HG02759 (cell line): ENCODE data around the gene MRRF.
"Not testable (repeated sequence)": the region's sequence is repeated elsewhere in the genome, so short reads cannot be mapped to it uniquely, and the experiment has no call there.

ENCODE experiments used
- ATAC-seq: cut with Tn5 transposase; IDR thresholded peaks from one replicate; pipeline ENCODE4 v1.9.1; 2021; ENCODE audit warnings: mild to moderate bottlenecking, moderate library complexity; ENCODE audit not compliant: unreplicated experiment

Gene MRRF

GRCh38 chr9:122350577-122351355, 86.1 kb downstream of the MRRF start:
- peak; percentile 86 for ATAC-seq

DNA sequence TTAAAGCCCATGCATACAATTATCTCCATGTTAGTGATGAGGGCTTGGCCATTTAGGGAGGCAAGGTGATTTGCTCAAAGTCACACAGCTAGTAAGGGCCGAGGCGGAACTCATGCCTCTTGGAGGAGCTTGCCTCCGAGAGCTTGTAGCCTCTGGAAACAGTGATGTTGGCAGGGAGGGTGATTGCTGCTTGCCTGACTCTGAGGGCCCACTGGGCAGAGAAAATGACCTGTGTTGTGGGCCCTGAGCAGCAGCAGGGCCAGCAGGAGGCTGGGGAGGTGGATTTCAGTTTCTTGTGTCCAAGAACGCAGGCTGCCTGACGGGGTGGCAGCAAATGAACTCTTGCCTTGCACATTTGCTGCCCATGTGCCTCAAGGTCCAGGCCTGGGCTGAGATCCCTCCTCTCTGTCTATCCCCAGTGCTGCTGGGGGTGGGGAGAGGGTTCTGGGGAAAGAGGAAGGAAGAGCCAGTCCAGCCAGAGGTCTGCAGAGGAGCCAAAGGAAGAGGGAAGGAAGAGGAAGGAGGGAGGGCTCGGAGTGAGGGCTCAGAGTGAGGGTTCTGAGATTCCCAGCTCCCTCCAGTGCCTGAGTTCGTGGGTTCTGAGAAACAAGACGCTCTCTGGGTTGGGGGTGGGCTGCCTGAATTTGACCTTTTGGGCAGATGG, 90.0 kb downstream of the MRRF start:
- no peak for ATAC-seq

DNA sequence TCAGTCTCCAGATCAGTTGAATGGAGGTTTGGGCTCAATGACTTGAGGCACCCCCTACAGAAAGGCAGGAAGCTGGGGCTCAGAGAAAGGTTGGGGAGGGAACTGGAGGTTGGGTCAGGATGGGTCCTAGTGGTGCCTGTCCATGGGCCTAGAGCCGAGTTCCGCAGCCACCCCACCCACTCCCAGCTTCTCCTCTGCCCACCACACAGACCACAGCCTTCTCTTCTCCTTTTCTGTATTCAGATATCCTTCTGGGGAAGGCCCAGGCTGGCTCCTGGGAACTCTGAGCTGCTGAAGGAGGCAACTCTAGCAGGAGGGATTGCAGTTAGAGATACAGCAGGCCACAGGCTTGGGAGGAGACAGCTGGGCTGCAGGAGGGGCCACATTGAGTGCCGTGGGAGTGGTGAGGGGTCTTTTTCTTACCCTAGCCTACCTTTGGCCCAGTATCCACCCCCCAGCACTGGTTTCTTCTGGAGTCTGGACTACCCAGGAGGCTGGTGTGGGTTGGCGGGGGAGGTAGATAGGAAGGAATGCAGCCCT, 90.7 kb downstream of the MRRF start:
- ATAC-seq: no peak

GRCh38 chr9:122356627-122357026, 91.9 kb downstream of the MRRF start:
- ATAC-seq: no peak

- ATAC-seq: no peak
These were observed 96.2 kb downstream of the MRRF start for GRCh38 chr9:122360891-122361290.

DNA sequence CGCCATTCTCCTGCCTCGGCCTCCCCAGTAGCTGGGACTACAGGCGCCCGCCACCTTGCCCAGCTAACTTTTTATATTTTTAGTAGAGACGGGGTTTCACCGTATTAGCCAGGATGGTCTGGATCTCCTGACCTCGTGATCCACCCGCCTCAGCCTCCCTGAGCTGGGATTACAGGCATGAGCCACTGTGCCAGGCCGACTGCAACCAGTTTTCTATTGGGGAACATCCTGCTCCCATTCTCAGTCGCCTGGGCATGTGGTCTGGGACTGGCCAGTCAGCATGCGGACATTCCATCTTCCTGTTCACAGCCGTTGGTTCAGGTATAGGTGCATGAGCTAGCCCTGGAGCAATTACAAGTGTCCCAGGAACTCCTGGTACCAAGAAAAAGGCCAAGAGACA, 98.4 kb downstream of the MRRF start:
- not testable (repeated sequence) for ATAC-seq

DNA sequence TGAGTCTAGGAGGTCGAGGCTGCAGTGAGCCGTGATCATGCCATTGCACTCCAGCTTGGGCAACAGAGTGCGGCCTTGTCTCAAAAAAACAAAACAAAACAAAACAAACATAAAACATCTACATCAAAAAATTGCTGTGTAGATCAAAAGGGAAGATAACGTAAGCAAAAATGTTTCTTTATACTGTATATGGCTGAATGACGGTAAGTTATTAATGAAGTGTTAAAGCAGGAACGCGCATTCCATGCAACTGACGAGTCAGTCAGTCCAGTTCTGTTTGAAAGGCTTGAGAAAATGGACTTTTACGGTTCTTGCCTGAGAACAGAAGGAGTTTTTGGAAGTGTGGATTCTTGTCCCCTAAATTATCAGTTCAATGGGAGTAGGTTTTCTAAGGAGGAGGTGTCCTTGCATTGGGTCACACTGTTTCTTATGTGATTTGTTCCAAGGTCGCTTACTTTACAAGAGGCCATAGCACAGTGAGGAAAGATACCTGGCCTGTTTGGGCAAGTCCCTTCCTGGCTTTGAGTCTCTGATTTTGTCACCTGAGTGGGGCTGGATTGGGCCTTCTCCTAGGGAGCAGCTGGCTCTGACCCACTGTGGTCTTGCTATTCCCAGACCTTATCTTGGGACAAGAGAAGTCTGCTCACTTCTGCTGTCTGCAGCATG, 99.6 kb downstream of the MRRF start:
- no peak for ATAC-seq

GRCh38 chr9:122364783-122365150, 100.1 kb downstream of the MRRF start:
- ATAC-seq: no peak

DNA sequence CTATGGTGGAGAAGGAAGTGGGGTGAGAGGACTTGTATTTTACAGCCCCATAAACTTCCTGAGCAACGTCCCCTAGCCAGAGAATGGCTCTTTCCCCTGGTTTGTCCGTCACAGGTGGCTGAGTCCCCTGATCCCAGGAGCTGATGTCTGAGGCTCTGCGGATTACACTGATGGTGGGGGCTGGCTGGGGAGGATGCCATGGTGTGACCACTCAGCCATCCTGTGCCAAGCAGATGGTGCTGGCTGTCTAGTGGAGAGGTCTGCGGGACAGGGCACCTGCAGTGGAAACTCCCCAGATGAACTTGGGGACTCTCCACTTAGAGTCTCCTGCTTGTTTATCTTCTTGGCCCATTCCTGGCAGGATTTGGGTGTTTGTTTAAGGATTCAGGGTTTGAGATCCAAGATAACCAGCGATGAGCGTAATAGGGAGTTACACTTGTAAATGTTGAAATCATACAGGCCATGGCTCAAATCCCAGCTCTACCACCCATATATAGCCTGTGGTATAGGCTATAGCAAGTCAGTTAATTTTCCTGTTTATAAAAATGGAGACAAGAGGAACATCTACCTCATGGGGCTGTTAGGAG, 101.5 kb downstream of the MRRF start:
- ATAC-seq: no peak

DNA sequence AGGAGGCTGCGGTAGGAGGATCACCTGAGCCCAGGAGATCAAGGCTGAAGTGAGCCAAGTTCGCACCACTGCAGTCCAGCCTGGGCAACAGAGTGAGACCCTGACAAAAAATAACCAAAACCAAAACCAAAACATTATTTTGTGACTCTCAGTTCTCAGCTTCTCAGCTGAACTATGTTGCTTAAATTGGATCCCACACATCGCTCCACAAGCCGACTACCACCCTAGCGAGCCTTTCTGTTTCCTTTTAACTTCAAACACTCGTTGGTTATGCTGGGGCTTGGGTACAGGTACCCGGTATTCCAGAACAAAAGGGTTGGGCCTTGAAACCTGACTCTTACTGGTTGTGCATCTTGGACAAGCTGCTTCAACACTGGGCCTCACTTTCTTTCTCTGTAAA, 102.4 kb downstream of the MRRF start:
- no peak for ATAC-seq

DNA sequence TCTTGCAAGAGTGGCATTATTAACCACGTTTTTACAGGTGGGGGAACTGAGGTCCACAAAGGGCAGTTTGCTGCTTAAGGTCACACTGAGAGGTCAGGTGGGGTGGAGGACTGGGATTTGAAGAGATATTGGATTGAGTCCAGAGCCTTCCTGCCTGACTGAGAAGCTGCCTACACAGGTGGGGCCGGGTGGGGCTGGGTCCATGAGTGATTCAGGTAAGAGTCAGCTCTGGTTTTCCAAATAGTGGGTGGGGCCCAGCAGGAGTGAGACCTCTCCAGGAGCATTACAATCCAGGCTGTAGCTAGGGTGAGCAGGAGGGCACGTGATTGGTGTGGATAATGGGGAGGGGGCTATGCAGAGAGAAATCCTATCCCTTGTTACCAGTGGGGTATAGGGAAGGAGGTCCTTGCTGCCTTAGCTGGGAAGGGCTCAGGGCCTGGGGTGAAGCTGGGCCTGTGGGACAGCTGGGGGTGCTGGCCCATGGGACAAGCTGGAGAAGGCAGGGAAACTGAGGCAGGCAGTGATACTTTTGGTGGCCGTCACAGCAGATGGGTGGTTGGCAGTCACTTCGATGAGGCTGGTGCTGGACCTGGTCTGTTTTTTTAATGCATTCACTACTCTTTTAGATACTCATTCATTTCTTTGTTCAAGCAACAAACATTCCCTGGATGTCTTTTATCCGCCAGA, 103.2 kb downstream of the MRRF start:
- ATAC-seq: no peak

DNA sequence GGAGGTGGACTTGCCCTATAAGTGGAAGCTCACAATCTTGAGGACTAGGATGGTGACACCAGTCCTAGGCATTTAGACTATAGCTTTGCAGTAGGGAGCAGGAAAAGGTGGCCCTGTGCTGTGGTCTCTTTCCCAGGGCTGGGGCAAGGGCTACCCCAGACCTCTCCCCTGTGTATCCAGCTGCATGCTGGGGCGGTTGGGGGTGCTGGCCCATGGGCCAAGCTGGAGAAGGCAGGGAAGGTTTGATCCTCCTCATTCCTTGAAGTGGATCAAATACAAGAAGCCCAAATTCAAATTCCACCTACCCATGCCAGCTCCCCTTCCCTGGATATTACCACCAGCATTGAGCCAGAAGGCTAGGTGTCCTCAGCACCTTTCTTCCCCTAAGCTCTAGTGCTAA, 104.0 kb downstream of the MRRF start:
- no peak for ATAC-seq

DNA sequence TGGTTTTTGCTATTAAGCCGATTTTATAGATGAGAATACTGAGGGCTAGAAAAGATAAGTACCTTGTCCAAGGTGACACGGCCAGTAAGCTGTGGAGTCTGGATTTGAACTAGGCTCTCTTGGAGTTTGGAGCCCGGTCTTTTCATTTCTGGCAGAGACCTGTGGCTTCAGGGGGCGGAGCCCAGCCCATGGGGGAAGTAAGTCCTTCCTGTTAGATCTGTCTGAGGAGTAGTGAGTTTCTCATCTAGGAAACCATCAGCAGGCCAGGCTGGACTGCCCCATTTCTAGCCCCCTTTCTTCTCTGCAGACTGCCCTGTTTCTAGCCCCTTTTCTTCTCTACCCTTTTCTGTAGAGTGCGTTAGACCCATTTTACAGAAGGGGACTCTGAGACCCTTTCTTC, 105.6 kb downstream of the MRRF start:
- ATAC-seq: no peak

- ATAC-seq: peak; percentile 68
These were observed 106.4 kb downstream of the MRRF start, which contains the start of gene PTGS1 for GRCh38 chr9:122370869-122371755. Gene PTGS1, plus strand, starts transcription at chr9:122371024. Its CDS starts 61 bp downstream, at chr9:122371085.

GRCh38 chr9:122371846-122372245, 107.2 kb downstream of the MRRF start:
- ATAC-seq: no peak

DNA sequence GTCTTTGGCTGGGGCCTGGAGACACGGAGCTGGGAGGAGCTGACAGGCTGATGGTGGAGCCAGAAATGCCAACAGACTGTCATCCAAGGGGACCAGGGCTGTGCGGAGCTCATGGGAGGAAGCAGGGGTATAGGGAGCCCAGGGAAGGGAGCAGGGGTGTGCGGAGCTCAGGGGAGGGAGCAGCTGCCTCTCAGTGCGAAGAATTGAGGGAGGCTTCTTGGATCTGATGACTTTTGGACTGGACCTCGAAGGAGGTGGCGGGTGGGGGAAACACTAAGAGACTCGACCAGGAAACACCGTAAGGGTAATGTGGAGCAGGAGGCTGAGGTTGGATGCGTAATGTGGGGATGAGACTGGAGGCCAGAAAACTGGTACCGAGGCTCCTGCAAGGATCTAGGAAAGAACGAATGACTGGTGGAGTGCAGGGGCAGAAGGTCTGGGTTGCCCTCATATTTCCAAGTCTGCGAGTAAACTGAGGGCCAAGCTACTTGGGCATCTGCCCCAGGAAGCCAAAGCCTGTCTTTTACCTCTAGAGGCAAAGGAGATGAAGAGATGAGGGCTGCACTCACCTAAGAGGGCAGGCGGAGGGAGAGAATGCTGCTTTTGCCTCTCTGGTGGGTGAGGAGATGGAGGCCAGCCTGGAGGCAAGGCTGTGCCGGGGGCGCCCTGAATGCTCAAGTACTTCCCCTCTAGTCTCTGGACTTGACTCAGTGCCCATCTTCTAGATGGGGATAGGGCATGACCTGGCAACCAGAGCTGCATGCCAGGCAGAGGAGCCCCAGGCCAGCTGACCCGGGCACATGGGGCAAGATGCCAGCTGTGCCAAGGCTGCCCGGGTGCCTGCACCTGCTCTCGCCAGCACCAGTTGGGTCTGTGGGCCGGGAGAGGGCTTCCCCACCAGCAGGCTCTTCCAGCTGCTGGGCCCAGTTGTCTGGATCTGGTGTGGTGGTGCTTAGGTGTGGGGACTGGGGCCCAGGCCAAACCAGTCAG, 108.5 kb downstream of the MRRF start:
- ATAC-seq: no peak

DNA sequence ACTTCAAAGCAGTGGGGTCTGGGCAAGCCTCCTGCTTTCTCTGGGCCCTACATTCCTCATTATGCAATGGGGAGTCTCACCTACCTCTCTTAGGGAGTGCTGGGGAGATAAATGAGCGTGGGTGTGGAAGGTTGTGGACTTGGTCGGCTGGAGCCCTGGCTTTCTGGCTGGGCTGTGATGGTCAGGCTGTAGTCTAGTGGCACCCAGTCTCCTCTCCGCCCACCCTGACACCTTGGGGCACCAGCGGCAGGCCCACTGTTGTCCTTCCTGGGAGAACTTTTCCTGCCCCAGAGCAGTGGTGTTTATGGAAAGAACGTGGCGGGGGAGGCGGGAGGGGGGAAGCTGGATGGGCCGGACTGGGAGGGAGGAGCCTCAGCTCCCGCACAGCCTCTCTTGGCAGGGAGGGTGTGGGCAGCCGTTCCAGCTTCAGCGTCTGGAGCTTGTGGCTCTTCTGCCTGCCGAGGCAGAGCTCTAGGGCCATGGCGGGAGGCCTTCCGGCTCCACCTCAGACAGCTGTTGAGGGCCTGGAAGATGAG, 110.3 kb downstream of the MRRF start:
- no peak for ATAC-seq

DNA sequence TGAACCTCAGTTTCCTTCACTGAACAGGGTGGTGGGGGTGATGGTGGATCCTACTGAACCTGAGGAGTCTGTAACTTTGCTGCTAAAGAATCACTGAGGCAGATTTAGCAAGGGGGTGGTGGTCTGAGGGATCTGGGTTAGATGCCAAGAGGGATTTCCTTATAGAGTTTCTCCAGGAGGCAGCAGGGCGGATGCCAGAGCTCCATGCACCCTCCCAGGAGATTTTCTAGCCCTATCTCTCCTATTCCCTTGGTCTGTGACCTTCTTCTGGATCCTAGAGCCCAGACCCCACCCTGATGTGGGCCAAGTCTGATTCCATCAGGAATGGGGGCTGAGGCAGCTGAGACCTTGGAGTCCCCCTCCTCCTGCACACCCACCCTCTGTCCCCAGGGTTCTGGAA, 112.1 kb downstream of the MRRF start:
- no peak for ATAC-seq
